Activated T-helper 1 cell treated with anti-CD3 and anti-CD28 coated beads, Interleukin-12 subunit alpha, Interleukin-12 subunit beta, Interleukin-2, Interleukin-4 antibody, amounts not matched to agents 30 ng/mL and 10 ng/mL and 1 ng/mL, durations not matched to agents 14 hours and 24 hours and 36 hours (primary cell): ENCODE data around the gene TKTL1. TPM values are rescaled to one million over a fixed set of nuclear protein-coding genes. Genes with fewer than 3 reads are reported as not detected.
"Not testable (repeated sequence)": the region's sequence is repeated elsewhere in the genome, so short reads cannot be mapped to it uniquely, and the experiment has no call there.

ENCODE experiments used
- DNase-seq: peaks from one replicate; pipeline ENCODE4 v3.0.0; 2021; ENCODE audit warnings: low spot score
- H3K27ac Mint-ChIP-seq: one replicate; pipeline ENCODE4 v1.8.0; 2021; ENCODE audit warnings: mild to moderate bottlenecking, mixed read lengths
- H3K27me3 Mint-ChIP-seq: one replicate; pipeline ENCODE4 v1.8.0; 2022; ENCODE audit warnings: mild to moderate bottlenecking, moderate library complexity, mixed read lengths; ENCODE audit not compliant: insufficient read depth
- H3K36me3 Mint-ChIP-seq: one replicate; pipeline ENCODE4 v1.8.0; 2021; ENCODE audit warnings: low read depth, mixed read lengths
- H3K4me1 Mint-ChIP-seq: one replicate; pipeline ENCODE4 v1.8.0; 2021; ENCODE audit warnings: low read depth, mixed read lengths
- H3K4me3 Mint-ChIP-seq: one replicate; pipeline ENCODE4 v1.8.0; 2021; ENCODE audit warnings: mild to moderate bottlenecking, moderate library complexity, mixed read lengths
- H3K9me3 Mint-ChIP-seq: one replicate; pipeline ENCODE4 v1.8.0; 2021; ENCODE audit warnings: mixed read lengths
- intact Hi-C: fragments of 100-400 bp; cut with micrococcal nuclease; formaldehyde crosslinking; loops from one replicate; pipeline ENCODE4 v1.15.1; 2024
- total RNA-seq: library from RNA; stranded (reverse); gene quantifications from 2 replicates; pipeline ENCODE4 v1.2.3, GENCODE V29; 2022

TKTL1 gene
- total RNA-seq, 1 donor from 2014 or later = 0.34 TPM

GRCh38 chrX:154298312-154298711, 2.7 kb downstream of the TKTL1 start:
- Mint-ChIP-seq H3K27ac (no peak overlapping the region), H3K36me3 (no peaks in the 10 kb centered on the region), H3K27me3 (peaks cover 4% of the 10 kb centered on the region), H3K9me3 (no peaks in the 10 kb centered on the region), H3K4me1 (no peaks in the 10 kb centered on the region), H3K4me3 (no peak overlapping the region)
- no peak for DNase-seq
- intact Hi-C loops = no loop called here

DNA sequence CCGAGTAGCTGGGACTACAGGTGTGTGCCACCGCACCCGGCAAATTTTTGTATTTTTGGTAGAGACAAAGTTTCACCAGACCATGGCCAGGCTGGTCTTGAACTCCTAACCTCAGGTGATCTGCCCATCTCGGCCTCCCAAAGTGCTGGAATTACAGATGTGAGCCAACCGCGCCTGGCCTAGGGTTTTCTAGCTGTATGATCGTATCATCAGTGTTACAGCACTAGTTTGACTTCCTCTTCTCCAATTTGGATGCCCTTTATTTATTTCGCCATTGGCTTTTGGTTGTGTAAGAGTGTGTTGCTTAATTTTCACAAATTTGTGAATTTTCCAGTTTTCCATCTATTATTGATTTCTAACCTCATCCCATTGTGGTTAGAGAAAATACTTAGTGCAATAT, 5.2 kb downstream of the TKTL1 start:
- no peak for DNase-seq
- no peak overlapping the region for H3K4me3 Mint-ChIP-seq
- H3K27ac Mint-ChIP-seq = no peak overlapping the region
- intact Hi-C loops = no loop called here
- H3K9me3 Mint-ChIP-seq = no peaks in the 10 kb centered on the region
- no peaks in the 10 kb centered on the region for H3K36me3 Mint-ChIP-seq
- no peaks in the 10 kb centered on the region for H3K4me1 Mint-ChIP-seq
- H3K27me3 Mint-ChIP-seq = peaks cover 6% of the 10 kb centered on the region

GRCh38 chrX:154302998-154303397, 7.4 kb downstream of the TKTL1 start:
- intact Hi-C loops, H3K9me3 Mint-ChIP-seq, DNase-seq, H3K4me1 Mint-ChIP-seq, H3K27ac Mint-ChIP-seq, H3K27me3 Mint-ChIP-seq, H3K36me3 Mint-ChIP-seq, H3K4me3 Mint-ChIP-seq: not testable (repeated sequence)

GRCh38 chrX:154303476-154303875, 7.9 kb downstream of the TKTL1 start:
- no peak for DNase-seq
- Mint-ChIP-seq H3K4me3 (no peak overlapping the region), H3K4me1 (peaks cover 10% of the 10 kb centered on the region), H3K27ac (no peak overlapping the region), H3K36me3 (no peaks in the 10 kb centered on the region), H3K27me3 (peaks cover 6% of the 10 kb centered on the region), H3K9me3 (no peaks in the 10 kb centered on the region)
- intact Hi-C loops = no loop called here

DNA sequence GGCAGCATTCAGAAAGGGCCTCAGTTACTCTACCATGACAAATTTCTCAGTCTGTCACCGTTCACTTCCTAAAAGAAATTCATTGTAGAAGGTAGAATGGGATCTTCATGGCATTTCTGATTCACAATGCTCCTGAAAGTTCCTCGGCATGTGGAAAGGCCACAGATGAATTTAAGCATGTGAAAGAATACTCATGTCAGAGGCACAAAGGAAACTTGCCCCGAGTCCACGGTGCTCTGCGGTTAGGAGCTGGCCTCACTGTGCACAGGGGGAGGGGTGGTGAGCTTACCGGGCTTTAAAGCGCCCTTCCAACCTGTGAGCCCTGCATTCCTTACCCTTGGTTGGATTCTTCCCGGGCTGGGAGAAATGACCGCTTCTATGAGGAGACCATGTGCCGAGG, 9.3 kb downstream of the TKTL1 start:
- Mint-ChIP-seq H3K36me3 (no peaks in the 10 kb centered on the region), H3K4me3 (no peak overlapping the region), H3K27me3 (peaks cover 6% of the 10 kb centered on the region), H3K27ac (no peak overlapping the region), H3K9me3 (no peaks in the 10 kb centered on the region), H3K4me1 (peaks cover 17% of the 10 kb centered on the region)
- intact Hi-C loops = no loop called here
- no peak for DNase-seq

- H3K27ac Mint-ChIP-seq = no peak overlapping the region
- H3K36me3 Mint-ChIP-seq = no peaks in the 10 kb centered on the region
- peaks cover 21% of the 10 kb centered on the region for H3K4me1 Mint-ChIP-seq
- intact Hi-C loops = no loop called here
- H3K9me3 Mint-ChIP-seq = no peaks in the 10 kb centered on the region
- no peak for DNase-seq
- H3K4me3 Mint-ChIP-seq = no peak overlapping the region
- peaks cover 4% of the 10 kb centered on the region for H3K27me3 Mint-ChIP-seq
Observed at GRCh38 chrX:154305541-154306205, 10.1 kb downstream of the TKTL1 start.

- Mint-ChIP-seq H3K27ac (no peak overlapping the region), H3K36me3 (no peaks in the 10 kb centered on the region), H3K4me1 (peaks cover 36% of the 10 kb centered on the region), H3K27me3 (peaks cover 4% of the 10 kb centered on the region), H3K4me3 (no peak overlapping the region), H3K9me3 (no peaks in the 10 kb centered on the region)
- DNase-seq = no peak
- intact Hi-C loops = no loop called here
Observed at GRCh38 chrX:154307202-154307601, 11.6 kb downstream of the TKTL1 start.

GRCh38 chrX:154308108-154308946, 12.7 kb downstream of the TKTL1 start:
- H3K9me3 Mint-ChIP-seq = no peaks in the 10 kb centered on the region
- H3K36me3 Mint-ChIP-seq = no peaks in the 10 kb centered on the region
- no peak overlapping the region for H3K4me3 Mint-ChIP-seq
- peak overlapping the region; percentile 44 for H3K27ac Mint-ChIP-seq
- peaks cover 47% of the 10 kb centered on the region for H3K4me1 Mint-ChIP-seq
- peak; percentile 66 for DNase-seq
- intact Hi-C loops = loop anchor here (1.0 to 2.0 kb wide), 2 partner anchors 18 to 226 kb away; no protein-coding TSS in a partner anchor
- peaks cover 2% of the 10 kb centered on the region for H3K27me3 Mint-ChIP-seq

DNA sequence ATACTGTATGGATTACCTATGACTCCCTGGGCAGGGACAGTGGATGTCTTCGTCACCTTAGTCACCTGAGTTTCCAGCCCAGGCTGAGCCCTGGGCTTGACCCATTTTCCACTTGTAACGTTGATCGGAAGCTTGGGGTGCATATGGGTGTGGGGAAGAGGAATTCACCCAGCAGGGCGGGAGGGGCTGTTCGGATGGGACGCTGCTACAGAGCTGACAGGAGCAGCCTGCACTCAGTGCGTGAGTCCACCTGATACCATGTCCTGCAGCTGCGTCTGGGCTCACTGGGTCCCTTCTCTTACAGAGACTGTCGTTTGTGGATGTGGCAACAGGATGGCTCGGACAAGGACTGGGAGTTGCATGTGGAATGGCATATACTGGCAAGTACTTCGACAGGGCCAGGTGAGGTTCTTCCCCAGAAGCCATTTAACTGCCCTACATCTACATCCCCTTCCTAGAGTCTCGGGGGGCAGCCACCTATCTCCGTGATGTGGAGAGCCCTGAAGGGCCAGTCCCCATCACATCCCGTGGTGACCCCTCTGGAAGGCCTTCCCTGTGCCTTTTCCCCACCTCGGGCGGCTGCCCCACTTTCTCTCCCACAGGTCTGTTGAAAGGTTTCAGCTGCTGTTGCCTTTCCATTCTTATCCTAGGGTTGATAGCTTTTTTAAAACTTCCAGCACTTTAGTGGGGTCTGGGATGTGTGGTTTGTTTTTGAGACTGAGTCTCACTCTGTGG, 13.6 kb downstream of the TKTL1 start:
- H3K9me3 Mint-ChIP-seq = no peaks in the 10 kb centered on the region
- no peak overlapping the region for H3K27ac Mint-ChIP-seq
- peaks cover 51% of the 10 kb centered on the region for H3K4me1 Mint-ChIP-seq
- H3K4me3 Mint-ChIP-seq = no peak overlapping the region
- no peaks in the 10 kb centered on the region for H3K36me3 Mint-ChIP-seq
- no peaks in the 10 kb centered on the region for H3K27me3 Mint-ChIP-seq
- no peak for DNase-seq
- intact Hi-C loops = loop anchor here (2.0 kb wide), 1 partner anchor 18 kb away; no protein-coding TSS in a partner anchor

- H3K9me3 Mint-ChIP-seq = no peaks in the 10 kb centered on the region
- no peaks in the 10 kb centered on the region for H3K36me3 Mint-ChIP-seq
- peak overlapping the region; percentile 23 for H3K27ac Mint-ChIP-seq
- H3K4me3 Mint-ChIP-seq = no peak overlapping the region
- no peak for DNase-seq
- no peaks in the 10 kb centered on the region for H3K27me3 Mint-ChIP-seq
- peaks cover 51% of the 10 kb centered on the region for H3K4me1 Mint-ChIP-seq
- intact Hi-C loops = no loop called here
Observed at GRCh38 chrX:154310616-154311536, 15.3 kb downstream of the TKTL1 start.

DNA sequence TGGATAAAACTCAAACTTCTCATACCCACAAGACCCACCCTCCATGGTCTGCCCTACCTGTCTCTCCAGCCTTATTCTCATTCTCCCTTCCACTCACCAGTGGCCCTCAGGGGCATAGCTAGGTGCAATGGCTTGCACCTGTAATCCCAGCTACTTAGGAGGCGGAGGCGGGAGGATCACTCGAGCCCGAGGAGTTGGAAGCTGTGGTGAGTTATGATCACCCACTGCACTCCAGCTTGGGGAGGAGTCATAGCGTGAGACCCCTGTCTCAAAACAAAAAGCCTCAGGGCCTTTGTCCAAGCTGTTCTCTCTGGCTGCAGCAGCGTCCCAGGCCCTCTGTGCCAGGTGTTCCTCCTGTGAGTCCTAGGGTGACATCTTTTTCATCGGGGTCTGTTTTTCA, 16.5 kb downstream of the TKTL1 start:
- Mint-ChIP-seq H3K4me1 (peaks cover 51% of the 10 kb centered on the region), H3K27me3 (no peaks in the 10 kb centered on the region), H3K36me3 (no peaks in the 10 kb centered on the region), H3K27ac (peak overlapping the region; percentile 27), H3K4me3 (no peak overlapping the region), H3K9me3 (no peaks in the 10 kb centered on the region)
- intact Hi-C loops = no loop called here
- DNase-seq = no peak

DNA sequence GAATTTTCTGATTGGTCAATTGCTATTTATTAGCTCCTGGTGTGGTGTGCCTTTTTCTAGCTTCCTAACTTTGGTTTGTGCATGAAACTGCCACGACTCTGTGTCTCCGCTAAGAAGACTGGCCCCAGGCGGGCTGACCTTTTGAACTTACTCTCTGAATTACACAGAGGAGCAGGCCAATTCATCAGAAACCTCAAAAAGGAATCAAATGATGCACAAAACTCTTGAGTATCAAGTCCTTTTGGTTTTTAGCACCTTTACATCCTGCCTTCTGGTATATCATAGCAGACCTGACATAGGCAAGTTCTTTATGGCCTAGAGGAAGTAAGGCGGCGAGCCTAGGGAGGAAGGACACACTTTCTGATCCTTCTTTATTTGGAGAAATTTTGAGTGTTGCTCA, 17.6 kb downstream of the TKTL1 start:
- H3K27ac Mint-ChIP-seq = peak overlapping the region; percentile 90
- peaks cover 44% of the 10 kb centered on the region for H3K4me1 Mint-ChIP-seq
- H3K4me3 Mint-ChIP-seq = peak overlapping the region; percentile 63
- no peaks in the 10 kb centered on the region for H3K27me3 Mint-ChIP-seq
- H3K9me3 Mint-ChIP-seq = no peaks in the 10 kb centered on the region
- intact Hi-C loops = no loop called here
- DNase-seq = no peak
- H3K36me3 Mint-ChIP-seq = peaks cover 3% of the 10 kb centered on the region
